M059J (cell line): Measurements from ENCODE around the gene SLC39A6. TPM values are rescaled to one million over a fixed set of nuclear protein-coding genes. Genes with fewer than 3 reads are reported as not detected.
"Not testable (repeated sequence)": the region's sequence is repeated elsewhere in the genome, so short reads cannot be mapped to it uniquely, and the experiment has no call there.

Experiments used
- DNase-seq: peaks from one replicate; pipeline ENCODE4 v3.0.0-alpha.2; 2012; ENCODE audit warnings: low read depth
- total RNA-seq: library from RNA; depleted of rRNA; stranded (reverse); fragments of >200 nt; shearing (Covaris generic); gene quantifications from 2 replicates; pipeline ENCODE4 v1.2.3, GENCODE V29; 2014

SLC39A6 gene
- total RNA-seq, 1 experiment from 2014 or later = 101 TPM

GRCh38 chr18:36135264-36135663 is 6.1 kb upstream of the SLC39A6 start:
- no peak for DNase-seq

GRCh38 chr18:36132756-36133155 is 3.6 kb upstream of the SLC39A6 start:
- no peak for DNase-seq

- no peak for DNase-seq
These were observed 2.7 kb upstream of the SLC39A6 start for GRCh38 chr18:36131692-36132483.

GRCh38 chr18:36130883-36131653 is 1.9 kb upstream of the SLC39A6 start:
- no peak for DNase-seq

- DNase-seq = no peak
These were observed 1.1 kb upstream of the SLC39A6 start for GRCh38 chr18:36130039-36130831.

GRCh38 chr18:36128907-36129299 is 237 bp downstream of the SLC39A6 start:
- DNase-seq = no peak

- DNase-seq = peak; percentile 38
These were observed 640 bp downstream of the SLC39A6 start for GRCh38 chr18:36128530-36128870.

- no peak for DNase-seq
These were observed 1.2 kb downstream of the SLC39A6 start for GRCh38 chr18:36127836-36128529.

- no peak for DNase-seq
These were observed 2.5 kb downstream of the SLC39A6 start for GRCh38 chr18:36126668-36127067.

GRCh38 chr18:36124841-36125240 is 4.3 kb downstream of the SLC39A6 start:
- DNase-seq = no peak

GRCh38 chr18:36120297-36120696 is 8.8 kb downstream of the SLC39A6 start:
- DNase-seq = no peak

- DNase-seq = not testable (repeated sequence)
These were observed 12.4 kb downstream of the SLC39A6 start for GRCh38 chr18:36116771-36117170.

- no peak for DNase-seq
These were observed 14.4 kb downstream of the SLC39A6 start for GRCh38 chr18:36114738-36115137.

GRCh38 chr18:36114251-36114650 is 14.9 kb downstream of the SLC39A6 start:
- DNase-seq = no peak

- no peak for DNase-seq
These were observed 16.8 kb downstream of the SLC39A6 start for GRCh38 chr18:36112302-36112701.

- DNase-seq = no peak
These were observed 19.4 kb downstream of the SLC39A6 start for GRCh38 chr18:36109737-36110136.

GRCh38 chr18:36108601-36109000 is 20.5 kb downstream of the SLC39A6 start:
- no peak for DNase-seq

- no peak for DNase-seq
These were observed 20.9 kb downstream of the SLC39A6 start for GRCh38 chr18:36108196-36108595.

GRCh38 chr18:36107477-36107876 is 21.7 kb downstream of the SLC39A6 start:
- DNase-seq = no peak

GRCh38 chr18:36104749-36105148 is 24.4 kb downstream of the SLC39A6 start:
- DNase-seq = no peak

GRCh38 chr18:36101943-36102342 is 27.2 kb downstream of the SLC39A6 start:
- no peak for DNase-seq

- no peak for DNase-seq
These were observed 29.8 kb downstream of the SLC39A6 start for GRCh38 chr18:36099311-36099710.
